Chondrocyte (in vitro differentiated cells): ENCODE data around the gene NUDT15. TPM values are rescaled to one million over a fixed set of nuclear protein-coding genes. Genes with fewer than 3 reads are reported as not detected.

ENCODE experiments used
- DNase-seq: peaks from one replicate; pipeline ENCODE4 v3.0.0; 2021; ENCODE audit warnings: mixed read lengths, low spot score
- H3K27ac Mint-ChIP-seq: one replicate; pipeline ENCODE4 v1.8.0; 2021; ENCODE audit warnings: mild to moderate bottlenecking, moderate library complexity, mixed read lengths; ENCODE audit not compliant: unreplicated experiment
- H3K27me3 Mint-ChIP-seq: 2 replicates; pipeline ENCODE4 v1.8.0; 2021; ENCODE audit warnings: low read depth, mixed read lengths
- H3K36me3 Mint-ChIP-seq: 2 replicates; pipeline ENCODE4 v1.8.0; 2021; ENCODE audit warnings: low read depth, mixed read lengths
- H3K4me1 Mint-ChIP-seq: 2 replicates; pipeline ENCODE4 v1.8.0; 2021; ENCODE audit warnings: low read depth, mild to moderate bottlenecking, mixed read lengths
- H3K4me3 Mint-ChIP-seq: one replicate; pipeline ENCODE4 v1.8.0; 2021; ENCODE audit warnings: mild to moderate bottlenecking, moderate library complexity, mixed read lengths; ENCODE audit not compliant: unreplicated experiment
- H3K9me3 Mint-ChIP-seq: 2 replicates; pipeline ENCODE4 v1.8.0; 2021; ENCODE audit warnings: low read depth, mixed read lengths
- CTCF ChIP-seq: fragments of 200-600 bp; sonication (generic); IDR thresholded peaks from 2 replicates; pipeline ENCODE4 v1.5.0; 2021; ENCODE audit warnings: antibody characterized with exemption, mild to moderate bottlenecking, moderate library complexity
- long read RNA-seq: library from polyadenylated mRNA; stranded (forward); transcript quantifications from one replicate; pipeline ENCODE4 v2.0.0, GENCODE V29; 2021
- total RNA-seq: library from RNA; stranded (reverse); gene quantifications from 3 replicates; pipeline ENCODE4 v1.2.1, GENCODE V29; 2021

The NUDT15 gene
- 8.7 to 12.0 TPM (median 9.9 TPM) in 3 replicates for total RNA-seq
- long read RNA-seq, transcript NUDT15-201 (3 exons, 2,098 nt) = major isoform, 21 of 21 reads
- long read RNA-seq, partial matches to known transcripts = 0 of 21 reads
- long read RNA-seq, other reads (novel, unspliced or antisense) = 0 of 21 reads

GRCh38 chr13:48037346-48038173 lies at the start of gene NUDT15:
NUDT15 (plus strand) TSS chr13:48037726; CDS start chr13:48037747, 21 bp downstream.
- Mint-ChIP-seq H3K4me3 (peak within 1 kb of the TSS; percentile 85), H3K9me3 (peaks cover 6% of the 10 kb centered on the region), H3K36me3 (peaks cover 3% of the 10 kb centered on the region), H3K27me3 (no peaks in the 10 kb centered on the region), H3K27ac (peak within 1 kb of the TSS; percentile 99), H3K4me1 (peaks cover 37% of the 10 kb centered on the region)
- peak; percentile 100 for TF ChIP-seq CTCF
- peak; percentile 96 for DNase-seq

DNA sequence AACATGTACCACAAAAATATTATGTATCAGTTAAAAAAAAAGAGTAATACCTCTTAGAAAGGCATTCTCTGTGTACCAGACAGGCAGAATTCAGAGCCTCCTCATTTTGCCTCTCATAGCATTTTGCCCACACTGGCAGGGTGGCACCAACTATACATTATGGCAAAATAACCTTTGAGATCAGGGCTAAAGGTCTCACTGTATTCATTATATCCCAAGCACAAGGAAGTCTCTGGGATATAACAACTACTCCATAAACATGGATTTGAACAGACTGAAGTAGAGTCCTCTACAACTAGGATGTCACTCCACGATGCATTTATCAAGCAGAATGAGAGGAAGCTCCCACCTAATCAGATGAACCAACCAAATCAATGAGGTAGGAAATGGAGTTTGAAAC lies 47.1 kb upstream of the NUDT15 start:
- H3K27me3 Mint-ChIP-seq = no peaks in the 10 kb centered on the region
- H3K9me3 Mint-ChIP-seq = no peaks in the 10 kb centered on the region
- no peaks in the 10 kb centered on the region for H3K4me1 Mint-ChIP-seq
- H3K4me3 Mint-ChIP-seq = no peak overlapping the region
- no peak for TF ChIP-seq CTCF
- peaks cover 26% of the 10 kb centered on the region for H3K36me3 Mint-ChIP-seq
- H3K27ac Mint-ChIP-seq = no peak overlapping the region
- no peak for DNase-seq

GRCh38 chr13:47990920-47991466 lies 46.5 kb upstream of the NUDT15 start:
- DNase-seq = no peak
- Mint-ChIP-seq H3K4me3 (no peak overlapping the region), H3K27ac (no peak overlapping the region), H3K4me1 (no peaks in the 10 kb centered on the region), H3K27me3 (no peaks in the 10 kb centered on the region), H3K36me3 (peaks cover 22% of the 10 kb centered on the region), H3K9me3 (no peaks in the 10 kb centered on the region)
- TF ChIP-seq CTCF = no peak

DNA sequence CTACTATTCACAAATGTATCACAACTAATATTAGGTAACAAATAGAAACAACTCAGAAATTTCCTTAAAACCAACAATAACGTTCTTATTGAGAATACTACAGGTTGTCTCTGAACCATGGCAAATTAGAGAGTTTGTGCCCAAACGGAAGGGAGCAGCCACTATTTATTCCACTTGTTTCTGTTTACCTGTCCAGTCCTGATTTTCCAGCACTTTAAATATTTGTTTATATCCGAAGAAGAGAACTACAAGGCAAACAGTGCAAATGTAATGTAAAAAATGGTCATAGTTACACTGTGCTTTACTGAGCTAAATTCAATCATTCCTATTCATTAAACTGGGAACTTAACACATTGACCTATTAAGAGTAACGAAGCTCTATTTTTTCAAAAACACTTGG lies 45.7 kb upstream of the NUDT15 start:
- no peaks in the 10 kb centered on the region for H3K27me3 Mint-ChIP-seq
- peaks cover 16% of the 10 kb centered on the region for H3K36me3 Mint-ChIP-seq
- no peaks in the 10 kb centered on the region for H3K4me1 Mint-ChIP-seq
- no peak overlapping the region for H3K4me3 Mint-ChIP-seq
- H3K9me3 Mint-ChIP-seq = no peaks in the 10 kb centered on the region
- no peak overlapping the region for H3K27ac Mint-ChIP-seq
- DNase-seq = no peak
- TF ChIP-seq CTCF = no peak

DNA sequence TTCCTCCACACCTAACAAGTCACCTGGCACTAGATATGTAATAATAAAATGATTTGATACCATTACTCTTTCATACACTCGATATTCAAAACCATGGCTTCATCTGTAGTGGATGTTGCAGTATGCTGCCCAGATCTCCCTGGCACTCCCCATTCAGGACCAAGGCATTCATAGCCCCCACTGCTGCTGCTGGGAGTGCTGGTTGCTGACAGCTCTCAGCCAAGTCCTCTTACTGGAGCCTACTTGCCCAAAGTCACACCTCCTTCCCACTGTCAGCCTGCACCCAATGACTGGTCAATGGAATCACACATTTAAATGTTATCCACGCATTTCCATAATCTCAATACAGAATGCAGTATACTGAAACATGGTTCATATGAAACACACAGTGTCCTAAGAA lies 40.1 kb upstream of the NUDT15 start:
- peaks cover 32% of the 10 kb centered on the region for H3K4me1 Mint-ChIP-seq
- H3K4me3 Mint-ChIP-seq = no peak overlapping the region
- no peak for TF ChIP-seq CTCF
- H3K27me3 Mint-ChIP-seq = no peaks in the 10 kb centered on the region
- no peaks in the 10 kb centered on the region for H3K9me3 Mint-ChIP-seq
- no peak for DNase-seq
- peak overlapping the region; percentile 13 for H3K27ac Mint-ChIP-seq
- H3K36me3 Mint-ChIP-seq = peaks cover 6% of the 10 kb centered on the region
